ENCODE data around the gene PAMR1.
"Not testable (repeated sequence)": the region's sequence is repeated elsewhere in the genome, so short reads cannot be mapped to it uniquely, and the experiment has no call there.

Gene PAMR1

GRCh38 chr11:35541621-35542375 lies 16.4 kb upstream of the PAMR1 start:
- FAIRE-seq, result no peak

- no peak for FAIRE-seq
Observed at GRCh38 chr11:35540526-35540925, 15.1 kb upstream of the PAMR1 start.

- no peak for FAIRE-seq
Observed at GRCh38 chr11:35539781-35540281, 14.4 kb upstream of the PAMR1 start.

DNA sequence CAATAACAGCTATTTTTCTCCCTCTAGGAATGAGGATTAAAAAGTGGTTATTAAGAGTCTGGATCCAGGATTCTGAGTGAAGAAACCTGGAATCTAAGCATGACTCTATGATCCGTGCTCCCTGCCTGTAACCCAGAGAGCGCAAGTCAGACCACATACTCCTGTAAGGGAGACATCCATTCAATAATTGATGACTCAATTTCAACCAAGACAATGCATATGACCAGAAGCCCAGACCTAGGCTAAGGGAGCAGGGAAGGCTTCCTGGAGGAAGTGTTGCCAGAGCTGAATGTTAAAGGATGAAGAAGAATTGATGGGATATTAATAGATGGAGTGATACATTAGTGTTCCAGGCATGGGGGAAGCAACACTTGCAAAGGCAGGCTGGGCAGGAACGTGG lies 13.8 kb upstream of the PAMR1 start:
- FAIRE-seq, result no peak

GRCh38 chr11:35536470-35536869 lies 11.1 kb upstream of the PAMR1 start:
- FAIRE-seq, result no peak

GRCh38 chr11:35531246-35531645 lies 5.8 kb upstream of the PAMR1 start:
- no peak for FAIRE-seq

- no peak for FAIRE-seq
Observed at GRCh38 chr11:35529971-35530495, 4.6 kb upstream of the PAMR1 start.

DNA sequence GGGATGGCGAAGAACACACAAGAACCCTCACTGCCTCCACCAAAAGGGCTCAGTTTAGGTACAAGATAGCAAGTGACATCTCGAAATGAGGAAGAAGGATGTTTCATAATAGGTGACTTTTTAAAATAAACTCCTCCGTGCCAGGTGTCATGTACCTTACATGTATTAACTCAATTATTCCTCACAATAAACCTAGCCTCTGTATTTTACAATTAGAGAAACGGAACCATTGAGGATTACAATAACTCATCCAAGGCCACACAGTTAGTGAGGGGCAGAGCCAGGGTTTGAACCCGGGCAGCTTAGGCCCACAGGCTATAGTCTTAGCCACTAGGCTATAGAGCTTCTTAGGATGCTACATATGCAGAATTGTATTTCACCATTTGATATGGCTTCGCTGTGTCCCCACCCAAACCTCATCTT lies 965 bp upstream of the PAMR1 start:
- FAIRE-seq, result no peak

DNA sequence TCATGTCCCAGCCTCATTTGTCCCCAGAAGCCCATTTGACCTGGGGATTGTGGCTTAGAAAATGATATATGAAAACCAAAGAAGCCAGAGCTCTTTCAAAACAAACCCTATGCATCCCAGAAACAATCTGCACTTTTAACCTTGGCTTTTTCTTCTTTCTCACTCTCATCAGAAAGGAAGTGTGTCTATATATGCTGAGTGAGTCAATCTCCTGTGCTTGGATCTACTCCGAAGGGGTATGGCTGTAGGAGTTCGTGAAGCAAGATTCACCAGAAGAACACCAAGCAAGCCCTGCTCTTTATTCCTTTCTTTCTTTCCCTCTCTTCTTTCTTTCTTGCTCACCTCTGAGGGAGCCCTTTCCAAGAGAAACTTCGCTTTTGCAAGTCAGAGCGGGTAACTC lies 636 bp downstream of the PAMR1 start:
- no peak for FAIRE-seq

GRCh38 chr11:35523861-35524260 lies 1.6 kb downstream of the PAMR1 start:
- FAIRE-seq, result no peak

DNA sequence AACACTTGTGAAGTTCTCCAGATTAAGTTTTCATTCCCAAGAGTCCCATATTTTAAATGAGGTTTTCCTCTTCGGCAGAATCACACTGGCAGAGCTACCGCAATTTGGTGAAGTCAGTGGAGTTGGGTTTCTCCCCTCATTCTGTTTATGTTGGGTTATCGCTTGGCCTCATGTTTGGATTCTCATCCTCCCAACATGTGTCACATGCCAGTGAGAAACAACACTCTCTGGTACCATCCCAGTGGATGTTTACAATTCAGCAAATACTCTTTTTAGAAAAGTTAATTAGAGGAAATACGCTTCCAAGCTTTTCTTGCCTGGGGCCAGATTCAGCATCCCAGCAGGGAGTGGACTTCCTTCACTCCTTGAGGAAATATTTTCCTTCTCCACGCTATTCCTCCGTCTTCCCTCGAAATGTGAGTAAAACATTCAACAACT lies 2.1 kb downstream of the PAMR1 start:
- no peak for FAIRE-seq

DNA sequence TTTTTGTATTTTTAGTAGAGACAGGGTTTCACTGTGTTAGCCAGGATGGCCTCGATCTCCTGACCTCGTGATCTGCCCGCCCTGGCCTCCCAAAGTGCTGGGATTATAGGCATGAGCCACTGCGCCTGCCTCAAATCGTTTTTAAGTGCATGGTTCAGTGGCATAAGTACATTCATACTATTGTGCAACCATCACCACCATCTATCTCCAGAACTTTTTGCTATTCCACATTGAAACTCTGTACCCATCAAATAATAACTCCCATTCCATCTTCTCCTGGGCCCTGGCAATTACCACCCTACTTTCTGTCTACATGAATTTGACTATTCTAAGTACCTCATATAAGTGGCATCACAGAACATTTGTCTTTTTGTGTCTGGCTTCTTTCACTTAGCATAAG lies 3.3 kb downstream of the PAMR1 start:
- not testable (repeated sequence) for FAIRE-seq

GRCh38 chr11:35520376-35520775 lies 5.0 kb downstream of the PAMR1 start:
- FAIRE-seq, result no peak

DNA sequence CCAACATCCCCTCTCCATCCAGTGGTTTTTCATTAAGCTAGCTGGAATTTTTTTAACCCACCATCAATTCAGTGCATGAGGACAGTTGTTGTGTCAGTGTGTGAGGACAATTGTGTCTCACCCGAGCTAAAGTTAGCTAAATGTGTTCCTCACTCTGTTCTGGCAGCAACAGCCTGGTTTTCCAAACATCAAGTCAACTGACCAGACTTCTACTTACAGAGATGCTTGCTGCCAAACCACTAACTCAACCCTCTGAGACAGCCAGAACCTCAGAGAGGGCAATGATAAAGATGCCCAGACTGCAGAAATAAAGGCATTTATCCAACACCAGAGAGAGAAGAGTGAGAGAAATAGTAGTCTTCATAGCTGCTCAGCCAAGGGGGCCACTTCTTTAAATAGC lies 6.7 kb downstream of the PAMR1 start:
- no peak for FAIRE-seq

GRCh38 chr11:35517481-35517880 lies 7.9 kb downstream of the PAMR1 start:
- FAIRE-seq, result no peak

DNA sequence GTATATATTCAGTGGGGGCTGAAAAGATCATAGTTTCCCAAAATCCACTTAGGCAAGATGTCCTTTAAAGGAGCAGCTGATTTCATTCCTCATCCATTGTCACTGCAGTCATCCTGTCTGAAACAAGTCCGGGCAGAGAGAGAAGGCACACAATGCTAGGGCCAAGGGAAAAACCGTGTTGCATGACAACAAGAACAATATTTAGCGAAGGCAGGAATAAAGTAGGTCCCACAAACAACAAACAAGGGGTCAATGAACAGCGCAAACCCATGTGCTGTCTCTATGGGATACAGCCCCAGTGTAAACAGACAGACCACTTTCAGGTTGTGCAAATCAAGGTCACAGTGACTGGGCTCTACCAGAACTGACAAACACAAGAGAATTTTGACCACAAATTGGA lies 9.0 kb downstream of the PAMR1 start:
- no peak for FAIRE-seq

DNA sequence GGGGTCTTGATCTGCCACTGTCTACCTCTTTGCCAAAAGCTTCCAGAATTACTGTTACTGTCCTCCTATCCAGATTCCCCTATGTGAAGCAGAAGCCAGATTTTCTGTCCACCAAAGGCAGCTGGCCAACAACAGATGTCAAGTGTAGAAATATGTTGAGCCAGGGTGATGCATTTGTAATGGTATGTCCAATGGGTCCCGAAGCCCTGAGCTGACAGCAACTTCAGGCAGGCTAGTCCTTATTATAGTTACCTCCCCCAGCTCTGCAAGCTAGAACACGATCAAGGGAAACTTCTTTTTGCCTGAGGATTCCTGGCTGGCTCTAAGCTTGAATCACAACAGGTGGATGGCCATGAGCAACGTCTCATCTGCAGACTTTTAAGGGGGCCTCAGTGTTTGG lies 10.2 kb downstream of the PAMR1 start:
- no peak for FAIRE-seq

DNA sequence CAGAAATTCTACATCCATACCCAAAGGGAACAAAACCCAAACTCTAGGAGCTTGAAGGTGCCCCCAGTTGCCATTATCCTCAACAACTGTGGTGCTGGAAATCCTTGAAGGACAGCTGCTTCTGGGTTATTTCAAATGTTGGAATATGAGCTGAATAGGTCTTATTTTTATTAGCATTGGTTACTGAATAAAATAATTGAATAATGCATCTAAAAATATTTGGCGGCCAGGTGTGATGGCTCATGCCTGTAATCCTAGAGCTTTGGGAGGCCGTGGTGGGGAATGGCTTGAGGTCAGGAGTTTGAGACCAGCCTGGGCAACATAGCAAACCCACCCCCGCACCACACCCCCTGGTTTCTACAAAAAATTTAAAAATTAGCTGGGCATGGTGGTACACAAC lies 10.9 kb downstream of the PAMR1 start:
- FAIRE-seq, result no peak

DNA sequence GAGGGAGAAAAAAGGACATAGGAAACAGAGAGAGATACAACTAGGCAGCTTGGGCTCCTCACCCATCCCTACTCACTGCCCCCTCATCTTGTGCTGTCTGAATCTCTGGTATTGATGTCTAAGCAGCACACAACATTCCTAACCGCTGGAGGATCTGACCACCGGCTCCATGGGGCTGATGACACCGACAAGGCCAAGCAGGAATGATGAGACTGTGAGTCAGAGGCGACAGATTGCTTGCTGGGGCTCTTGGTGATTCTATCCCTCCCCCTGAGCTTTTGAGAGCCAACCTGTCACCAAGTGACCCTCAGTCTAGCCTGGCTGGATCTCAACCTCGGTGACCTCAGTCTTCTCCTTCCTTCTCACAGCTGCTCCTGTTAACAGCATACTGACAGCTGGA lies 13.8 kb downstream of the PAMR1 start:
- no peak for FAIRE-seq

GRCh38 chr11:35507688-35508087 lies 17.7 kb downstream of the PAMR1 start:
- FAIRE-seq, result no peak

DNA sequence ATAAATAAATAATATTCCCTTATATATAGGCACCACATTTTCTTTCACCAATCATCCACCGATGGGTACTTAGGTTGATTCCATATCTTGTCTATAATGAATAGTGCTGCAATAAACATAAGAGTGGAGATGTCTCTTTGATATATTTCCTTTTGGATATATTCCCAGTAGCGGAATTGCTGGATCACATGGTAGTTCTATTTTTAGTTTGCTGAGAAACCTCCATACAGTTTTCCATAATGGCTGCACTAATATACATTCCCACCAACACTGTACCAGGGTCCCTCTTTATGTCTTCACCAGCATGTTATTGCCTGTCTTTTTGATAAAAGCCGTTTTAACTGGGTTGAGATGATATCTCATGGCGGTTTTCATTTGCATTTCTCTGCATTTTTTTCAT lies 23.6 kb downstream of the PAMR1 start:
- no peak for FAIRE-seq

- no peak for FAIRE-seq
Observed at GRCh38 chr11:35500744-35501143, 24.7 kb downstream of the PAMR1 start.

DNA sequence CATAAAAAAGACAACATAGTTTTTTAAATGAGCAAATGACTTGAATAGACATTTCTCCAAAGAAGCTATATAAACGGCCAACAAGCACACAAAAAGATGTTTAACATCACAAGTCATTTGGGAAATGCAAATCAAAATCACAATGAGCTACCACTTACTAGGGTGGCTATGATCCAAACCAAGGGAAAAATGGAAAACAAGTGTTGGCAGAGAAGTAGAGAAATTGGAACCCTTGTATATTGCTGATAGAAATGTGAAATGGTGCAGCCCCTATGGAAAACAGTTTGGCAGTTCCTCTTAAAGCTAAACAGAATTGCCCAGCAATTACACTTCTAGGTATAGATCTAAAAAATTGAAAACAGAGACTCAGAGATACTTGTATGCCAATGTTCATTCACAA lies 29.0 kb downstream of the PAMR1 start:
- no peak for FAIRE-seq

DNA sequence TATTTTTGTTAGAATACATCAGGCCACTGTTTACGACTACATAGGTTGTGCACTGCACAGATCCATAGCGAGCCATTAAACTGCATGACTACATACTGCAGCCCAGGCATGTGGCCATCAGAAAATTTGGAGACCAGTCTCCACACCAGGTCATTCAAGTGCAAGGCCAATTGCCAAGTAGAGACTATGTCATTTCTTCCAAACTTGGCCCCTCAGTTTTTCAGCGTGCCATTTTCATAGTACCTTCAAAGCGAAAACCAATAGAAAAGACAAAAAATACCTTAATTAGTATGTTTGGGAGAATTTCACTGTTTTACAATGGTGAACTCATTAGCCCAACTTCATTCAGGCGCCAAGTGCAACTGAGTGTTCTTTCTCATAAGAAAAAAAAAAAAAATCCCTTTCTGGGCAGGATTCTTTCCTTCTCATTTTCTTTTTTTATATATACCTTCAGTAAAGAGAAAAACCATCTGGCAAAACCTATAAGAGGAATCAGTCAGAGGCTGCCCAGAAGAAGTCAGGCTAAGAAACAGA lies 30.4 kb downstream of the PAMR1 start:
- FAIRE-seq, result no peak
